Stomach (tissue), 4 donors: ENCODE measurements around the gene UPF2.

Experiments
- POLR2A ChIP-seq, 4 donors: fragments of 450-650 bp; IDR thresholded peaks; one replicate each; pipeline ENCODE4 v1.6.1; 2016; ENCODE audit warnings: antibody characterized with exemption in 4 of 4, control low read depth in 2 of 4, mild to moderate bottlenecking in 1 of 4, moderate library complexity in 1 of 4
- POLR2AphosphoS5 ChIP-seq, 3 donors: sonication (generic); formaldehyde crosslinking; IDR thresholded peaks; one replicate each; pipeline ENCODE4 v1.6.1; 2016; ENCODE audit warnings: antibody characterized with exemption in 3 of 3

DNA sequence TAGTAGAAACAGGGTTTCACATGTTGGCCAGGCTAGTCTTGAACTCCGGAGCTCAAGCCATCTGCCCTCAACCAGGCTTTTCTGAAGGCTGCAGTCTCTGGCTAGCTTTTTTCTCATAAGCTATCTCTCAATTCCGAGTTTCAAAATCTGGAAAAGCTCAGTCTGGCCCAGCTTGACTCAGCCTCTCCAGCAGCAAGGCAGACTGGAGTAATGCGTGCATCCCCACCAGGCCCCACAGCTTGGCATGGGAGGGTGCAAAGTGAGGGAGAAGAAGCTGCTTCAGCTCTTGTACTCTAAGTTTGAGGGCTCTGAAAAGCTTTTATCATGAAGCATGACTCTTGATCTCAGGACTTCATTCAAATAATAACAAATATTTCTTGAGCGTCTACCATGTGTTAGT is 30.9 kb upstream of the UPF2 start:
- TF ChIP-seq POLR2A (IDR thresholded peaks at IDR 0.05), result no peak
- no peak for TF ChIP-seq POLR2AphosphoS5 (IDR thresholded peaks at IDR 0.05)
